Mesenchymal stem cell (in vitro differentiated cells and primary cell): ENCODE results near the gene OR4F6.
"Not testable (repeated sequence)": the region's sequence is repeated elsewhere in the genome, so short reads cannot be mapped to it uniquely, and the experiment has no call there.

ENCODE experiments used
- DNase-seq: peaks from one replicate; pipeline ENCODE4 v3.0.0-alpha.2; 2013
- H2AFZ ChIP-seq: one replicate; pipeline ENCODE4 v1.6.1; 2013; ENCODE audit warnings: low read depth, mild to moderate bottlenecking, control low read depth, inconsistent platforms, low read length, moderate library complexity
- H2AK5ac ChIP-seq: 2 replicates; pipeline ENCODE4 v1.6.1; 2013; ENCODE audit warnings: low read length, moderate library complexity, mild to moderate bottlenecking, inconsistent platforms; ENCODE audit not compliant: severe bottlenecking
- H2BK120ac ChIP-seq: one replicate; pipeline ENCODE4 v1.6.1; 2013; ENCODE audit warnings: low read depth, mild to moderate bottlenecking, inconsistent platforms, low read length, moderate library complexity
- H2BK12ac ChIP-seq, 2 experiments: one replicate each; pipeline ENCODE4 v1.6.1; 2013; ENCODE audit warnings: inconsistent platforms in 2 of 2, low read length in 2 of 2, mild to moderate bottlenecking in 2 of 2, moderate library complexity in 2 of 2, control low read depth in 1 of 2
- H2BK15ac ChIP-seq: one replicate; pipeline ENCODE4 v1.6.1; 2013; ENCODE audit warnings: mild to moderate bottlenecking, low read depth, inconsistent platforms; ENCODE audit not compliant: poor library complexity, severe bottlenecking
- H2BK5ac ChIP-seq: 2 replicates; pipeline ENCODE4 v1.6.1; 2013; ENCODE audit warnings: low read depth, mild to moderate bottlenecking, low read length, control low read depth, inconsistent platforms; ENCODE audit not compliant: poor library complexity, severe bottlenecking
- H3K14ac ChIP-seq, 2 experiments: one replicate each; pipeline ENCODE4 v1.6.1; 2013; ENCODE audit warnings: inconsistent platforms in 2 of 2, low read length in 2 of 2, control low read depth in 1 of 2, mild to moderate bottlenecking in 1 of 2, moderate library complexity in 1 of 2
- H3K18ac ChIP-seq, 2 experiments: one replicate each; pipeline ENCODE4 v1.6.1; 2013; ENCODE audit warnings: inconsistent platforms in 2 of 2, low read length in 2 of 2, control low read depth in 1 of 2, low read depth in 1 of 2, mild to moderate bottlenecking in 1 of 2
- H3K23ac ChIP-seq, 2 experiments: one replicate each; pipeline ENCODE4 v1.6.1; 2013; ENCODE audit warnings: inconsistent platforms in 2 of 2, low read length in 2 of 2, mild to moderate bottlenecking in 2 of 2, moderate library complexity in 2 of 2, control low read depth in 1 of 2
- H3K27ac ChIP-seq: 2 replicates; pipeline ENCODE4 v1.5.1; 2013; ENCODE audit warnings: mild to moderate bottlenecking, moderate library complexity, low read length, control low read depth, inconsistent platforms; ENCODE audit not compliant: poor library complexity, severe bottlenecking
- H3K27me3 ChIP-seq, 2 experiments: 2 replicates each; pipeline versions ENCODE4 v1.6.1 to v1.7.0; 2013; ENCODE audit warnings: low read length in 2 of 2, mild to moderate bottlenecking in 2 of 2, moderate library complexity in 2 of 2, control low read depth in 1 of 2, inconsistent platforms in 1 of 2; ENCODE audit not compliant: control insufficient read depth in 1 of 2, insufficient read depth in 1 of 2
- H3K36me3 ChIP-seq, 2 experiments: 2 replicates each; pipeline versions ENCODE4 v1.6.1 to v1.7.0; 2013; ENCODE audit warnings: low read length in 2 of 2, control low read depth in 1 of 2, inconsistent platforms in 1 of 2, low read depth in 1 of 2, mild to moderate bottlenecking in 1 of 2; ENCODE audit not compliant: insufficient read depth in 2 of 2, control insufficient read depth in 1 of 2
- H3K4ac ChIP-seq, 2 experiments: one replicate each; pipeline ENCODE4 v1.6.1; 2013; ENCODE audit warnings: inconsistent platforms in 2 of 2, low read length in 2 of 2, mild to moderate bottlenecking in 2 of 2, moderate library complexity in 2 of 2, control low read depth in 1 of 2, low read depth in 1 of 2
- H3K4me1 ChIP-seq: 2 replicates; pipeline ENCODE4 v1.6.1; 2013; ENCODE audit warnings: low read depth, low read length, control low read depth; ENCODE audit not compliant: control insufficient read depth, insufficient read depth
- H3K4me2 ChIP-seq: 2 replicates; pipeline ENCODE4 v1.6.1; 2013; ENCODE audit warnings: low read length, mild to moderate bottlenecking, inconsistent platforms; ENCODE audit not compliant: poor library complexity, severe bottlenecking
- H3K4me3 ChIP-seq, 2 experiments: 2 replicates each; pipeline versions ENCODE4 v1.5.1 to v1.7.0; 2013; ENCODE audit warnings: low read length in 2 of 2, mild to moderate bottlenecking in 2 of 2, control low read depth in 1 of 2, low read depth in 1 of 2; ENCODE audit not compliant: insufficient read depth in 1 of 2
- H3K79me1 ChIP-seq: replicated peaks from 2 replicates; pipeline ENCODE4 v1.6.1; 2013; ENCODE audit warnings: mild to moderate bottlenecking, control low read depth, low read length, inconsistent platforms; ENCODE audit not compliant: poor library complexity, severe bottlenecking
- H3K9ac ChIP-seq: 2 replicates; pipeline ENCODE4 v1.7.0; 2013; ENCODE audit warnings: mild to moderate bottlenecking, low read length, moderate library complexity
- H3K9me3 ChIP-seq: 2 replicates; pipeline ENCODE4 v1.7.0; 2013; ENCODE audit warnings: mild to moderate bottlenecking, low read length; ENCODE audit not compliant: control insufficient read depth
- H4K8ac ChIP-seq: one replicate; pipeline ENCODE4 v1.6.1; 2013; ENCODE audit warnings: inconsistent platforms, mild to moderate bottlenecking, low read length, moderate library complexity
- H4K91ac ChIP-seq: one replicate; pipeline ENCODE4 v1.6.1; 2013; ENCODE audit warnings: mild to moderate bottlenecking, low read length, inconsistent platforms
- WGBS: methylation state at CpG from one replicate; pipeline ENCODE4 v1.1.7; 2013; ENCODE audit warnings: mixed read lengths; 5-methylcytosine and 5-hydroxymethylcytosine counted together

OR4F6 gene

DNA sequence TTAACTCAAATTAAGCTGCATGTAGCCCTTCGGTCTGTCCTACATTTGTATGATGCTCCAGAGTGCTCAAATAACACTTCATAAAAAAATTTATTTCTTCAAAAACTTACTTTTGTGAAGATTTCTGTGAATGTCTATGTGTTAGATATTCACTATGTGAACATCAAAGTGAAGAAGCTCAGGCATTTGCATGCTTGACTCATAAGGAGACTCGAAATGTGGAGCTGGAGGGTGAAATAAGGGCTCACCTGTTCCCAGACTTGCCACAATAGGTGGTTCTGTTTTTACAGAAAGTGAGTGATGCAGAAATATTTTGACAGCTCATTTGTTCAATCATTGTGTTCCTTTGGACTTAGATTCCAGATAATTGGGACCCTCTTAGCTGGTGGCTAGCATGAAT, 16.9 kb upstream of the OR4F6 start:
- DNase-seq, H3K14ac ChIP-seq, H3K4me3 ChIP-seq, H2AK5ac ChIP-seq, H2BK120ac ChIP-seq, H2BK12ac ChIP-seq, H3K9ac ChIP-seq, H3K18ac ChIP-seq, H3K36me3 ChIP-seq, H3K27ac ChIP-seq, H2BK15ac ChIP-seq, H3K23ac ChIP-seq, H3K79me1 ChIP-seq, H3K4ac ChIP-seq, H3K27me3 ChIP-seq, H3K4me1 ChIP-seq, H2AFZ ChIP-seq, H3K4me2 ChIP-seq, H4K8ac ChIP-seq, H4K91ac ChIP-seq, H2BK5ac ChIP-seq, H3K9me3 ChIP-seq: not testable (repeated sequence)
- WGBS: 22% methylated on average over 1 of the region's 2 CpGs

- not testable (repeated sequence) for DNase-seq, H3K79me1 ChIP-seq, H3K27ac ChIP-seq, H3K4me2 ChIP-seq, H3K18ac ChIP-seq, H3K9ac ChIP-seq, H2BK120ac ChIP-seq, H4K91ac ChIP-seq, H2BK5ac ChIP-seq, H3K4me1 ChIP-seq, H2BK15ac ChIP-seq, H3K4me3 ChIP-seq, H2AFZ ChIP-seq, H3K9me3 ChIP-seq, H2AK5ac ChIP-seq, H3K27me3 ChIP-seq, H3K23ac ChIP-seq, H2BK12ac ChIP-seq, H3K36me3 ChIP-seq, H3K4ac ChIP-seq, H4K8ac ChIP-seq, H3K14ac ChIP-seq
- WGBS: 62% methylated on average over 2 of the region's 2 CpGs
Observed at GRCh38 chr15:101788001-101788400, 15.3 kb upstream of the OR4F6 start.

DNA sequence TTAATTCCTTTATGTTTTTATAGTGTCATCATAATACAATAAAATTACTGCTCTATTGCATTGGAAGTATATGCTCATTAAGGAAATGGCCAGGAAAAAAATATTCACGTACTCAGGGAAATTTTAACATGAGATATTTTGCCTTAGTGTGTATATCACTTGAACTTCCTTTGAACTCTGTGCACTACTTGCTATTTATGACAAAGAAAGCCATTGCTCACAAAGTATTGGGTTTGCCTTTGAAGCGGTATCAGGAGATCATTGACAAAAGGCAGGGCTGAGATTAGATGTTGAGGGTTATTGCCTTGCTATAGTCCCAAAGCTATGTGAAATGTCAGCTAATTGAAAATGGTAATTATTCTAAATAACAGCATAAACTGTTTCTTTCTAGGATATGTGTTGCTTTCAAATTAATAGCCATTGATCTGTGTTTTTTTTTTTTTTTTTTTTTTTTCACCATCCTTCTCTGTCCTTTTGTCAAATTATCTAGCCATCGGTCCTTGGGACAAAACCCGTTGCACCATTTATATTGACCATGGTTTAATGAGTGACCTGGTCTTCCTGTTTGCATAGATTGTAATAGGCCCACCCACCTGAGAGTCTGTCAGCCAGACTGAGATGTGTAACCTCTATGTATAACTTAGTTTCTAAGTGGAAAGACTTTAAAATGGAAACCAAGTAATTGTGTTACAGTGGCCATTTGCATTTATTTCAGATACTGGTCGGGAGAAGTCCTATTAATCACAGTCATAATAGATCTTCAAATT, 14.6 kb upstream of the OR4F6 start:
- H3K4me2 ChIP-seq, H3K9ac ChIP-seq, H2AK5ac ChIP-seq, H3K27ac ChIP-seq, H2BK120ac ChIP-seq, H3K14ac ChIP-seq, H2BK12ac ChIP-seq, H4K8ac ChIP-seq, H4K91ac ChIP-seq, H3K4ac ChIP-seq, H3K9me3 ChIP-seq, H3K4me1 ChIP-seq, H3K27me3 ChIP-seq, H2BK15ac ChIP-seq, H3K23ac ChIP-seq, H3K36me3 ChIP-seq, H2AFZ ChIP-seq, DNase-seq, H3K79me1 ChIP-seq, H3K18ac ChIP-seq, H3K4me3 ChIP-seq, H2BK5ac ChIP-seq: not testable (repeated sequence)
- WGBS: no CpG with 5 or more reads among the region's 5 CpGs

DNA sequence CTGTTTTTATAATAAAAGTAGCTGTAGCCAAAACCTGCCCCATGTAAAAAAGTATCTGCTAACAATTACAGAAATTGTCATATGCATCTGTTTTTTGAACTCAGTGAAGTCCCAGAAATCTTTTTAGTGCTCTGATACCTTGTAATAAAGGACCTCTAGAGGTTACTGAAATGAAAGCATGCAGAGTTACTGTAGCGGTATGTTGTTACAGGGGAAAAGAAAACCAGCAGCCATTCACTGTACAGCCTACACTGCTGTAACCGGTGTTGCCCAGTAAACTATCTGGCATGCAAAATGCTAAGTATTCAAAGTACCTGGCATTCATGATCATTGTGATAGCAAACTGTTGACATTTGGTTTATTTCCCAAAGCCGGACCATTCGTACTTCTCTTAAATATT, 12.6 kb upstream of the OR4F6 start:
- H3K18ac ChIP-seq, H3K9ac ChIP-seq, H3K23ac ChIP-seq, H2BK120ac ChIP-seq, H3K27me3 ChIP-seq, H2BK15ac ChIP-seq, H4K91ac ChIP-seq, DNase-seq, H3K9me3 ChIP-seq, H4K8ac ChIP-seq, H2AK5ac ChIP-seq, H2AFZ ChIP-seq, H3K4me3 ChIP-seq, H2BK5ac ChIP-seq, H3K4ac ChIP-seq, H3K4me2 ChIP-seq, H3K79me1 ChIP-seq, H3K4me1 ChIP-seq, H2BK12ac ChIP-seq, H3K27ac ChIP-seq, H3K36me3 ChIP-seq, H3K14ac ChIP-seq: not testable (repeated sequence)
- WGBS: no CpG with 5 or more reads among the region's 4 CpGs
